H4 (cell line): ENCODE data around the gene BRAT1. TPM values are rescaled to one million over a fixed set of nuclear protein-coding genes. Genes with fewer than 3 reads are reported as not detected.

Experiments used
- DNase-seq: peaks from one replicate; pipeline ENCODE4 v3.0.0-alpha.2; 2015; ENCODE audit warnings: low spot score
- total RNA-seq: library from RNA; depleted of rRNA; stranded (reverse); fragments of >200 nt; shearing (Covaris generic); gene quantifications from 2 replicates; pipeline ENCODE4 v1.2.3, GENCODE V29; 2014; rRNA removed

Gene BRAT1
- total RNA-seq, 1 experiment from 2014 or later: 31.7 TPM

DNA sequence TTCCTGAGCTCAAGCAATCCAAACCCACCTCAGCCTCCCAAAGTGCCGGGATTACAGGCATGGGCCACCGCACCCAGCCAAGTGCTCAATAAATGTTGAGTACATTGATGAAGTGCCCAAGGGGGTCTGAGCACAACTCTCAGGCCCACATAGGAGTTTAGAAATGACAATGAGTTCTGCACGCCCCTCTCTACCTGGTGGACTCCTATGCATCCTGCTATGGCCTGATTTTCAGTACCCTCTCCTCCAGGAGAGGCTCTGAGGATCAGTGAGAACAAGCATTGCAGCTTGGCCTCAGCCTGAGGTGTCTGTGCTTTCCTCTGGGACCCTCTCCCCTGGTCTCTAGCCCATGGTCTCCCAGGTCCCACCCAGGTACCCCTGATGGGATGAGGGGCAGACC lies 58.3 kb downstream of the BRAT1 start:
- DNase-seq: no peak

DNA sequence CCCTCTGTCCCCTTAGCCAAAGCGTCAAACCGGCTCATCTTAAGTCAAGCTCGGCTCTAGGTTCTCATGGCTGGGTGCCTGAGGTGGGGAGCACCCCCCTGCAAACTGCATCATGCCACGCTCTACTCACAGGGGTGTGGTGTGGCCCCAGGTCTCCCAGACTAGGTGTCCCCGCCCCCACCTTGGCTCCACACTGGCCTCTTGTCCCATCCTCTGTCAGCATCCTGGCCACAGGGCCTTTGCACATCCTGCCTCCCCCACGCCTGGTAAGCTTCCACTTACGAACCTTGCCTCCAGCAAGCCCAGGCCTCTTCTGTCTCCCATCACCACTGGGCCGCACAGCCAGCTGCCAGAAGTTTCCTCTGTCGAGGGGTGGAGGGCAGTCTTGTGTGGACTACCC lies 58.9 kb downstream of the BRAT1 start:
- DNase-seq: no peak

DNA sequence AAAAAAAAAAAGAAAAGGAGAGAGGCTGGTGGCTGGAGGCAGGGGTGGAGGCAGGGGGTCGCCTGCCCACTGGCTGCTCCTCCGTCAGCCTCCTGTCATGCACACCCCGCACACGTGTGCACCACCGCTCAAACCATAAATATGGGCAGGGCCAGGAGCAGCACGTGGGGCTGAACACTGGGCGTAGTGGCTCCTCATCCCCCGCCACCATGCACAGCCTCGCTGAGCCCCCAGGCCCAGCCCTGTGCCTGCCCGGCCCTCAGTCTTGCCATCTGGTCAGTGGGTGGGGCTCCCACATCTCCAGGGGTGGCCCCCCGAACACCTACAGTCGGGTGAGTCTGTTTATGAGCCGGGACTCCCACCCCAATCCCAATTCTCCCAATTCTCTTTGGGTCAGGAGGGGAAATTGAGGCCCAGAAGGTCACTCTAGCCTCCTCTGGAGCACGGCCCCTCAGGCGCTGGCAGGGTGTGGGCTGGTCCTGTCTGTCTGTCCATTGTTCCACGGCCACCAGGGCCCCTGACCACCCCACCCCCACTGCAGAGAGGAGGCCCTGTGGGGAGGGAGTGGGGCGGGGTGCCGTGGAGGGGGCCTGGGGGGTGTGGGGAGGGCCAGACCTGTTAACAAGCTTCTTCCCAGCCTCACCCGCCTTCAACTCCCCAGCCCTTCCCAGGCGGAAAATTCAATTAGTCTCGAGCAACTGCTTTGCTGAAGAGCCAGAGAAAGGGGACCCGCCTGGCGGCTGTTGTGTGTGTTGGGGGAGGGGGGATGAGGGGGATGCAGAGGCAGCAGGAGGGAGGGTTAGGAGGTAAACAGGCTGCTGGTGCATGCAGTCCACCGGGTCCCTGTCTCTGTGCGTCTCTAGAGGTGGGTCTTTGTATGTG lies 59.7 kb downstream of the BRAT1 start:
- no peak for DNase-seq

DNA sequence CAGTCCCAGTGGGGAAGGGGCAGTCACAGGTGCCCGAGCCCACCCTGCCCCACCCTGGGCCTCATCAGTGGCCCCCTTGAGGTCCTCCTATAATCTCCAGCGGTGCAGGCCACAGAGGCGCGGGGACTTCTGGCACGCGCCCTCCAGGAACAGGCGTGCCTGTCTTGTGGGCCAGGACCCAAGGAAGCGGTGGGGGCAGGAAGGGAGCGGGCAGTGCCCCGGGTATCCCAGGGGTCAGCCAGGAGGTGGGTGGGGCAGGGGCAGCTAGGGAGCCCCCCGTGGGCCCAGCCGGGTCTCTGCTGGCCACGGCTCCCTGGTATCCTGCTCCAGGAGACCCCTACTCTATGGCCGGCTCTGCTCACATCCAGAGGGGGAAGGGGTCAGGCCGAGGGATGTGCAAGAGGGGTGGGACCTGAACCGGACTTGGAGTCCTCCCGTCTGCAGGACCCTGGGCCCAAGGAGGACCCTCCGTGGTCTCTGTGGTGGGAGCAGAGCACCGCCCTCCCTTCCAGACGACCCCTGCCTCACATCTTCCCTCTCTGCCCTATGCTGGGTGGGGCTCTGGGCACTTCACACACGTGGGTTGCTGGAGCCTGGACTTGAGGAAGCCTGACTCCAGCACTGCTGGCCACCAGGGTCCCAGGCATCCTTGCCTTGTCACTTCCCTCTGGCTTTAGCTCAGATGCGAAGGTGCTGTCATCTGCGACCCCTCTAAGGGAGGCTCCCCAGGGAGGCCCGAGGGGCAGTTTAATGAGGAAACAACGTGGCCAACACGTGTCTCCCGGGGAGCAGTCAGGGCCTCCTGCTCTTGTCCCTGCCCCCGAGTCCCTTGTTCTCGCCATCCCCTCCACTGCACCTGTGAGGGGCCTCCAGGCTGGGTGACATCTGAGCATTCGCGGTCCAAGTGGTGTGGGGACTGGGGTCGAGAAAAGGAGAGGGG lies 60.9 kb downstream of the BRAT1 start:
- no peak for DNase-seq

DNA sequence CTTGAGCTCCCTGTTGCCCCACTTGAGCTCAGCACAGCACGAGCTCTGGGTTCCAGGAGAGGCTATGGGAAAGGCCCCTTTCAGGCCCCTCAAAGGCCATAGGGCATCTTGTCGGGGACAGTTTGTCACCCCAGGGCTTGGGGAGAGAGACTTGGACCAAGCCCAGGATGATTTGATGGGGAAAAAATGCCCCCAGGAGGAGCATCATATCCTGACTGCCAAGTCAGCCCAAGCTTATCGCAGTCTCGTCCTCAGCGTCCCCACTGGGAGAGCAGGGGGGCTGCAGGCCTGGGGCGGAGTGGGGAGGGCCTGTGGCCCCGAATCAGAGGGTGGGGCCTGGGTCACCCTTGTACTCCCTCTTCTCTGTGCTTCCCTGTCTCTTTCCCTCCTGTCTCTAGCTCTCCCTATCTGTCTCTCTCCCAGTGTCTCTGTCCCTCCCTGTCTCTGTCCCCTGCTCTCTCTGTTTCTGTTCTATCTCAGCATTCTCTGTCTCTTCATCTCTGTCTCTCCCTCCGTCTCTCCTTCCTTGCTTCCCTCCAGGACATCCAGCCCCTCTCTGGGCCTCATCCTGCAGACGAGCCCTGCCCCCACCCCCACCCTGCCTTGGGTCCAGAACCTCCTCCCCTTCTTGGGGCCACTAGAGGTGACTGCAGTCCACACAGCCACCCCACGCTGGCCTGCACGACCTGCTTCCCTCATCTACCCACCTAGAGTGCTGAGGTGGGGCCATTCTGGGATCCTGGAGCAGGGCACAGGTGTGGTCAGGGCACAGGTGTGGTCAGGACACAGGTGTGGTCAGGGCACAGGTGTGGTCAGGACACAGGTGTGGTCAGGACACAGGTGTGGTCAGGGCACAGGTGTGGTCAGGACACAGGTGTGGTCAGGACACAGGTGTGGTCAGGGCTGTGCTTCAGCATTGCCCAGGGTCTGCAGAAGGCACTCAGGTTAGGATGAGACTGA lies 61.8 kb downstream of the BRAT1 start:
- no peak for DNase-seq

GRCh38 chr7:2492038-2492437 lies 63.3 kb downstream of the BRAT1 start:
- DNase-seq: no peak

- DNase-seq: no peak
Measured at GRCh38 chr7:2490181-2490651, 65.1 kb downstream of the BRAT1 start.

- DNase-seq: no peak
Measured at GRCh38 chr7:2488681-2489080, 66.6 kb downstream of the BRAT1 start.

DNA sequence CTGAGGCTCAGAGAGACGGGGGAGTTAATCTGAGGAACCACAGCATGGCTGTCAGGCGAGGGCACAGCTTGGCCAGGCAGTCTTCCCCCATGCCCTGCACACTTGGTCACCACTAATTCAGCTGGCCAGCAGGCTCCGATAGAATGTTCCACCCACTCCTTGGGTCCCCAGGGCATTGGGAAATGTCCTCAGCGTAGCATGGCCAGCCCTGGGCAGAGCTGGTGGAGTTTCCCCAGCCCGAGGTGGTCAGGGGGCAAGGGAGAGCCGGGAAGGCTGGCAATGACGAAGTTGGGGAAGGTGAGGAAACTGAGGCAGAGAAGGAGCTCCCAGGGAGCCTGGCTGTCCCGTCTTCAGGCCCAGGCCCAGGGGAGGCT lies 67.1 kb downstream of the BRAT1 start:
- DNase-seq: no peak

Other genes starting within 250 kb of the BRAT1 start
- 27.7 and 40.2 TPM in 2 replicates for gene SNX8, start 241.1 kb downstream of the BRAT1 start, total RNA-seq
- gene EIF3B, start 200.7 kb downstream of the BRAT1 start, total RNA-seq: 361 and 382 TPM in 2 replicates
- gene CHST12, start 151.9 kb downstream of the BRAT1 start, total RNA-seq: 18.8 and 20.6 TPM in 2 replicates
- gene GRIFIN, start 79.1 kb downstream of the BRAT1 start, total RNA-seq: not detected in 2 replicates
- gene LFNG, start 35.8 kb downstream of the BRAT1 start, total RNA-seq: 11.0 and 14.7 TPM in 2 replicates
- gene IQCE, start 3.5 kb upstream of the BRAT1 start, total RNA-seq: 13.5 and 17.2 TPM in 2 replicates
- 25.2 and 25.3 TPM in 2 replicates for gene TTYH3, start 76.5 kb upstream of the BRAT1 start, total RNA-seq
- gene AMZ1, start 132.7 kb upstream of the BRAT1 start, total RNA-seq: not detected in 2 replicates